ENCODE measurements around the gene DGKG.

Gene DGKG

GRCh38 chr3:186171521-186171920, 190.5 kb downstream of the DGKG start:
- Histone ChIP-seq H3K27ac (ENCODE audit: low read length) (no peak overlapping the region), H3K36me3 (ENCODE audit: control insufficient read depth, low read depth, low read length) (no peaks in the 10 kb centered on the region), H3K9ac (ENCODE audit: low read length) (no peak overlapping the region)

GRCh38 chr3:186170516-186170915, 191.5 kb downstream of the DGKG start:
- H3K36me3 ChIP-seq (ENCODE audit: control insufficient read depth, low read depth, low read length): no peaks in the 10 kb centered on the region
- H3K4me3 ChIP-seq (ENCODE audit: low read length): no peak overlapping the region
- no peaks in the 10 kb centered on the region for H3K4me1 ChIP-seq (ENCODE audit: control insufficient read depth, low read depth, low read length)
- H3K27me3 ChIP-seq (ENCODE audit: control insufficient read depth, insufficient read depth, low read length): no peaks in the 10 kb centered on the region
- H3K27ac ChIP-seq (ENCODE audit: low read length): no peak overlapping the region
- no peak overlapping the region for H3K9ac ChIP-seq (ENCODE audit: low read length)
- no peaks in the 10 kb centered on the region for H3K9me3 ChIP-seq (ENCODE audit: control insufficient read depth, low read depth, low read length)

More at GRCh38 chr3:186171521-186171920, 190.5 kb downstream of the DGKG start:
- Histone ChIP-seq H3K4me3 (ENCODE audit: low read length) (no peak overlapping the region), H3K4me1 (ENCODE audit: control insufficient read depth, low read depth, low read length) (no peaks in the 10 kb centered on the region), H3K9me3 (ENCODE audit: control insufficient read depth, low read depth, low read length) (no peaks in the 10 kb centered on the region), H3K27me3 (ENCODE audit: control insufficient read depth, insufficient read depth, low read length) (no peaks in the 10 kb centered on the region)

GRCh38 chr3:186169379-186169778, 192.7 kb downstream of the DGKG start:
- H3K36me3 ChIP-seq (ENCODE audit: control insufficient read depth, low read depth, low read length): no peaks in the 10 kb centered on the region
- H3K9ac ChIP-seq (ENCODE audit: low read length): no peak overlapping the region

GRCh38 chr3:186168976-186169375, 193.1 kb downstream of the DGKG start:
- H3K27me3 ChIP-seq (ENCODE audit: control insufficient read depth, insufficient read depth, low read length): no peaks in the 10 kb centered on the region
- H3K4me3 ChIP-seq (ENCODE audit: low read length): no peak overlapping the region
- no peaks in the 10 kb centered on the region for H3K4me1 ChIP-seq (ENCODE audit: control insufficient read depth, low read depth, low read length)
- H3K9me3 ChIP-seq (ENCODE audit: control insufficient read depth, low read depth, low read length): no peaks in the 10 kb centered on the region
- H3K27ac ChIP-seq (ENCODE audit: low read length): no peak overlapping the region
- no peaks in the 10 kb centered on the region for H3K36me3 ChIP-seq (ENCODE audit: control insufficient read depth, low read depth, low read length)
- no peak overlapping the region for H3K9ac ChIP-seq (ENCODE audit: low read length)

More at GRCh38 chr3:186169379-186169778, 192.7 kb downstream of the DGKG start:
- Histone ChIP-seq H3K27ac (ENCODE audit: low read length) (no peak overlapping the region), H3K4me1 (ENCODE audit: control insufficient read depth, low read depth, low read length) (no peaks in the 10 kb centered on the region), H3K4me3 (ENCODE audit: low read length) (no peak overlapping the region), H3K9me3 (ENCODE audit: control insufficient read depth, low read depth, low read length) (no peaks in the 10 kb centered on the region), H3K27me3 (ENCODE audit: control insufficient read depth, insufficient read depth, low read length) (no peaks in the 10 kb centered on the region)

GRCh38 chr3:186167646-186168395, 194.2 kb downstream of the DGKG start:
- H3K36me3 ChIP-seq (ENCODE audit: control insufficient read depth, low read depth, low read length): no peaks in the 10 kb centered on the region
- no peak overlapping the region for H3K9ac ChIP-seq (ENCODE audit: low read length)
- H3K27ac ChIP-seq (ENCODE audit: low read length): no peak overlapping the region
- H3K4me1 ChIP-seq (ENCODE audit: control insufficient read depth, low read depth, low read length): no peaks in the 10 kb centered on the region
- no peaks in the 10 kb centered on the region for H3K9me3 ChIP-seq (ENCODE audit: control insufficient read depth, low read depth, low read length)
- H3K4me3 ChIP-seq (ENCODE audit: low read length): no peak overlapping the region
- no peaks in the 10 kb centered on the region for H3K27me3 ChIP-seq (ENCODE audit: control insufficient read depth, insufficient read depth, low read length)

- Histone ChIP-seq H3K27me3 (ENCODE audit: control insufficient read depth, insufficient read depth, low read length) (no peaks in the 10 kb centered on the region), H3K9ac (ENCODE audit: low read length) (no peak overlapping the region)
Observed at GRCh38 chr3:186166491-186167288, 195.3 kb downstream of the DGKG start.

GRCh38 chr3:186166036-186166435, 196.0 kb downstream of the DGKG start:
- no peaks in the 10 kb centered on the region for H3K9me3 ChIP-seq (ENCODE audit: control insufficient read depth, low read depth, low read length)
- H3K9ac ChIP-seq (ENCODE audit: low read length): no peak overlapping the region
- H3K4me1 ChIP-seq (ENCODE audit: control insufficient read depth, low read depth, low read length): no peaks in the 10 kb centered on the region
- no peak overlapping the region for H3K4me3 ChIP-seq (ENCODE audit: low read length)
- H3K27ac ChIP-seq (ENCODE audit: low read length): no peak overlapping the region
- H3K36me3 ChIP-seq (ENCODE audit: control insufficient read depth, low read depth, low read length): no peaks in the 10 kb centered on the region
- no peaks in the 10 kb centered on the region for H3K27me3 ChIP-seq (ENCODE audit: control insufficient read depth, insufficient read depth, low read length)

More at GRCh38 chr3:186166491-186167288, 195.3 kb downstream of the DGKG start:
- Histone ChIP-seq H3K4me3 (ENCODE audit: low read length) (no peak overlapping the region), H3K27ac (ENCODE audit: low read length) (no peak overlapping the region), H3K9me3 (ENCODE audit: control insufficient read depth, low read depth, low read length) (no peaks in the 10 kb centered on the region), H3K36me3 (ENCODE audit: control insufficient read depth, low read depth, low read length) (no peaks in the 10 kb centered on the region), H3K4me1 (ENCODE audit: control insufficient read depth, low read depth, low read length) (no peaks in the 10 kb centered on the region)

- no peak overlapping the region for H3K4me3 ChIP-seq (ENCODE audit: low read length)
- H3K27me3 ChIP-seq (ENCODE audit: control insufficient read depth, insufficient read depth, low read length): no peaks in the 10 kb centered on the region
- no peaks in the 10 kb centered on the region for H3K36me3 ChIP-seq (ENCODE audit: control insufficient read depth, low read depth, low read length)
- no peaks in the 10 kb centered on the region for H3K4me1 ChIP-seq (ENCODE audit: control insufficient read depth, low read depth, low read length)
- H3K9me3 ChIP-seq (ENCODE audit: control insufficient read depth, low read depth, low read length): no peaks in the 10 kb centered on the region
- H3K27ac ChIP-seq (ENCODE audit: low read length): no peak overlapping the region
- H3K9ac ChIP-seq (ENCODE audit: low read length): no peak overlapping the region
Observed at GRCh38 chr3:186165331-186165730, 196.7 kb downstream of the DGKG start.

- H3K27me3 ChIP-seq (ENCODE audit: control insufficient read depth, insufficient read depth, low read length): no peaks in the 10 kb centered on the region
- no peaks in the 10 kb centered on the region for H3K4me1 ChIP-seq (ENCODE audit: control insufficient read depth, low read depth, low read length)
- no peak overlapping the region for H3K4me3 ChIP-seq (ENCODE audit: low read length)
- H3K9ac ChIP-seq (ENCODE audit: low read length): no peak overlapping the region
- no peak overlapping the region for H3K27ac ChIP-seq (ENCODE audit: low read length)
- no peaks in the 10 kb centered on the region for H3K36me3 ChIP-seq (ENCODE audit: control insufficient read depth, low read depth, low read length)
- no peaks in the 10 kb centered on the region for H3K9me3 ChIP-seq (ENCODE audit: control insufficient read depth, low read depth, low read length)
Observed at GRCh38 chr3:186164696-186165095, 197.3 kb downstream of the DGKG start.

- Histone ChIP-seq H3K9me3 (ENCODE audit: control insufficient read depth, low read depth, low read length) (no peaks in the 10 kb centered on the region), H3K36me3 (ENCODE audit: control insufficient read depth, low read depth, low read length) (no peaks in the 10 kb centered on the region), H3K27me3 (ENCODE audit: control insufficient read depth, insufficient read depth, low read length) (no peaks in the 10 kb centered on the region), H3K27ac (ENCODE audit: low read length) (no peak overlapping the region), H3K4me3 (ENCODE audit: low read length) (no peak overlapping the region), H3K9ac (ENCODE audit: low read length) (no peak overlapping the region), H3K4me1 (ENCODE audit: control insufficient read depth, low read depth, low read length) (no peaks in the 10 kb centered on the region)
Observed at GRCh38 chr3:186162221-186162620, 199.8 kb downstream of the DGKG start.

GRCh38 chr3:186160691-186161243, 201.3 kb downstream of the DGKG start:
- Histone ChIP-seq H3K27ac (ENCODE audit: low read length) (no peak overlapping the region), H3K4me3 (ENCODE audit: low read length) (no peak overlapping the region), H3K9ac (ENCODE audit: low read length) (no peak overlapping the region), H3K4me1 (ENCODE audit: control insufficient read depth, low read depth, low read length) (no peaks in the 10 kb centered on the region), H3K36me3 (ENCODE audit: control insufficient read depth, low read depth, low read length) (no peaks in the 10 kb centered on the region), H3K9me3 (ENCODE audit: control insufficient read depth, low read depth, low read length) (no peaks in the 10 kb centered on the region), H3K27me3 (ENCODE audit: control insufficient read depth, insufficient read depth, low read length) (no peaks in the 10 kb centered on the region)
